ENCODE data around the gene RCHY1. TPM values are rescaled to one million over a fixed set of nuclear protein-coding genes. Genes with fewer than 3 reads are reported as not detected.

RCHY1 gene
- total RNA-seq, 3 donors from 2014 or later (not counting 1 experiment from before 2014, with no cell fraction given), result 38.7 to 52.4 (median 45.3) TPM

DNA sequence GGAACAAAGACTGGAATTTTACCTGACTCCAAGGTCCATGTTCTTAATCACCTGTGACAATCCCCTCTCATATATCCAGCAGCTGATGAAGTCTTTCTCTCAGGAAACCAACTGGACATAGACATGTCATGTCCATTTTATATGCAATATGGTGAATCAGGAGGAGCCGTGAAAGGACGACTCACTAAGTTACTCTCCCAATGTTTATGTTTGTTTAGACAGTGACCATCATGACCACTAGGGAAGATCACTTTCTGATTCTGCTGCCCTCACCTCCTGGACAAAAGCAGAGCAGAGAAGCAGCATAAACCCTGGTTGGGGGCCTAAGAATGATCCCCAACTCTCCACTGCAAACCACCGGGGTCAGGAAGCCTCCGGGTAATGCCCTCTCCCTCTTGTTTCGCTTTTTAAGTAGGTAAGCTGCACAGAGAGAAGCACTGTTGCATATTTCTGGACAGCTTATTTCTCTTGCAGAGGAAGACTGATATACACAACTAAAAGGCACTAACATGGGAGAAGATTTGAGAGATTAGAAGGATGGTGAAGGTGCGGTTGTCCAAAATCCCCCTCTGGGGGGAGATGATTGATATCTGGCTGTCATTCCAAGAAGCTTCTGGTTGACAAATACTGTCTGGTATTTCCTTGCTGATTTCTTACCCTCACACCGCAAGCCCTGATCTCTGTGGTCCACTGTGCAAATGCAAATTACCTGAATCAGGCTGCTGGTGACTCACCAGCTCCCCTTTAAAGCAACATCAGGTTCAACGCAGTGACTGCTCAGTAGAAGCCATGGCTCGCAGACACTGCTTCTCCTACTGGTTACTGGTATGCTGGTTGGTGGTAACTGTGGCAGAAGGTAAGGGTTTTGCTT is 41.3 kb upstream of the RCHY1 start, which contains the start of gene ODAPH:
Gene ODAPH (plus strand): TSS at position 773 of the 871 bp plus-strand sequence. CDS start 17 bp downstream, at position 790.
- whole genome bisulfite sequencing (ENCODE audit: insufficient coverage), result 76% methylated on average over 9 of the region's 9 CpGs
- Mint-ChIP-seq H3K36me3 (no peaks in the 10 kb centered on the region), H3K4me3 (no peak within 1 kb of the TSS), H3K9me3 (no peaks in the 10 kb centered on the region), H3K4me1 (no peaks in the 10 kb centered on the region), H3K27ac (no peak within 1 kb of the TSS), H3K27me3 (ENCODE audit: low read depth in 2 of 2) (peaks cover 10 to 11% of the 10 kb centered on the region in 2 donors)
- Histone ChIP-seq H3K4me1 (ENCODE audit: control insufficient read depth, insufficient read depth, low read length) (no peaks in the 10 kb centered on the region), H3K27me3 (ENCODE audit: control insufficient read depth, insufficient read depth, low read length) (no peaks in the 10 kb centered on the region), H3K36me3 (ENCODE audit: control insufficient read depth, insufficient read depth, low read length) (no peaks in the 10 kb centered on the region), H3K9me3 (ENCODE audit: control insufficient read depth, insufficient read depth, low read length) (no peaks in the 10 kb centered on the region), H3K4me3 (ENCODE audit: low read length) (no peak within 1 kb of the TSS), H3K27ac (ENCODE audit: low read length) (no peak within 1 kb of the TSS)
- intact Hi-C loops (cut with micrococcal nuclease), result no loop called here
- TF ChIP-seq, protein P1, sequence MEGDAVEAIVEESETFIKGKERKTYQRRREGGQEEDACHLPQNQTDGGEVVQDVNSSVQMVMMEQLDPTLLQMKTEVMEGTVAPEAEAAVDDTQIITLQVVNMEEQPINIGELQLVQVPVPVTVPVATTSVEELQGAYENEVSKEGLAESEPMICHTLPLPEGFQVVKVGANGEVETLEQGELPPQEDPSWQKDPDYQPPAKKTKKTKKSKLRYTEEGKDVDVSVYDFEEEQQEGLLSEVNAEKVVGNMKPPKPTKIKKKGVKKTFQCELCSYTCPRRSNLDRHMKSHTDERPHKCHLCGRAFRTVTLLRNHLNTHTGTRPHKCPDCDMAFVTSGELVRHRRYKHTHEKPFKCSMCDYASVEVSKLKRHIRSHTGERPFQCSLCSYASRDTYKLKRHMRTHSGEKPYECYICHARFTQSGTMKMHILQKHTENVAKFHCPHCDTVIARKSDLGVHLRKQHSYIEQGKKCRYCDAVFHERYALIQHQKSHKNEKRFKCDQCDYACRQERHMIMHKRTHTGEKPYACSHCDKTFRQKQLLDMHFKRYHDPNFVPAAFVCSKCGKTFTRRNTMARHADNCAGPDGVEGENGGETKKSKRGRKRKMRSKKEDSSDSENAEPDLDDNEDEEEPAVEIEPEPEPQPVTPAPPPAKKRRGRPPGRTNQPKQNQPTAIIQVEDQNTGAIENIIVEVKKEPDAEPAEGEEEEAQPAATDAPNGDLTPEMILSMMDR (IDR thresholded peaks at IDR 0.05), result no peak
- ATAC-seq, result peak in 1 of 3 donors; percentile 58
- peak in 1 of 2 donors; percentile 20 for DNase-seq

DNA sequence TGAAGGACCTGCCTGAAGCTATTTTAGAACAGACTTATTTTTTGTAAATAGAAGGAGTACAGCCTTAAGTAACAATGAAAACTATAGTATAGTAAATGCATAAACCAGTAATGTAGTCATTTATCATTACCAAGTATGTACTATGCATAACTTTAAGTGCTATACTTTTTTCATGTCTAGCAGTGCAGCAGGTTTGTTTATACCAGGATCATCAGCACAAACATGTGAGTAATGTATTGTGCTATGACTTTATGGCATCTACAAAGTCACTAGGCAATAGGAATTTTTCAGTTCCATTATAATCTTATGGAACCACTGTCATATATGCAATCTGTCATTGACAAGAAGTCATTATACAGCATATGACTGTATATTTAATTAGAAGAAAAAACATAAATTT is 38.2 kb upstream of the RCHY1 start:
- no peaks in the 10 kb centered on the region for H3K9me3 ChIP-seq (ENCODE audit: control insufficient read depth, insufficient read depth, low read length)
- no peaks in the 10 kb centered on the region for H3K4me1 Mint-ChIP-seq
- H3K27me3 Mint-ChIP-seq (ENCODE audit: low read depth in 2 of 2), result peaks cover 1 to 6% of the 10 kb centered on the region in 2 donors
- TF ChIP-seq, protein P1 (IDR thresholded peaks at IDR 0.05), result no peak
- no peaks in the 10 kb centered on the region for H3K4me1 ChIP-seq (ENCODE audit: control insufficient read depth, insufficient read depth, low read length)
- no peak overlapping the region for H3K4me3 ChIP-seq (ENCODE audit: low read length)
- no peaks in the 10 kb centered on the region for H3K9me3 Mint-ChIP-seq
- no peak overlapping the region for H3K27ac Mint-ChIP-seq
- intact Hi-C loops (cut with micrococcal nuclease), result no loop called here
- H3K36me3 ChIP-seq (ENCODE audit: control insufficient read depth, insufficient read depth, low read length), result no peaks in the 10 kb centered on the region
- no peak overlapping the region for H3K27ac ChIP-seq (ENCODE audit: low read length)
- no peaks in the 10 kb centered on the region for H3K27me3 ChIP-seq (ENCODE audit: control insufficient read depth, insufficient read depth, low read length)
- DNase-seq, result no peak
- H3K36me3 Mint-ChIP-seq, result no peaks in the 10 kb centered on the region
- H3K4me3 Mint-ChIP-seq, result no peak overlapping the region
- no peak for ATAC-seq

DNA sequence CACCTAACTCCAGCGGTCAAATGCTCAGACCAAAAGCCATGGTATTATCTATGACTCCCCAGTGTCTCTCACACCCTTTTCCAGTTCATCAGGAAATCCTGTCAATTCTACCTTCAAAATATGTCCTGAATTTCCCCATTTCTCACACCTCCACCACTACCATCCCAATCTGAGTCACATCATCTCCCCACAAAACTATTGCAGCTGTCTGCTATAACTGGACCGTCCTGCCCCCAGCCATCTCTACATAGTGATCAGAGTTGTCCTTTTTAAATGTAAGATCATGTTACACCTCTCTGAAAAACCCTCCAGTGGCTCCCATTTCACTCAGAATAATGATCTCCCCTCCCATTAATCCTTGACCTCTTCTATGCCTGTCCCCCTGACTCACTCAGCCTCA is 34.8 kb upstream of the RCHY1 start:
- no peak overlapping the region for H3K27ac ChIP-seq (ENCODE audit: low read length)
- ATAC-seq (no peak), DNase-seq (no peak)
- Mint-ChIP-seq H3K27me3 (ENCODE audit: low read depth in 2 of 2) (no peaks in the 10 kb centered on the region), H3K4me1 (no peaks in the 10 kb centered on the region), H3K9me3 (no peaks in the 10 kb centered on the region), H3K36me3 (no peaks in the 10 kb centered on the region), H3K27ac (no peak overlapping the region), H3K4me3 (no peak overlapping the region)
- no peaks in the 10 kb centered on the region for H3K27me3 ChIP-seq (ENCODE audit: control insufficient read depth, insufficient read depth, low read length)
- no peaks in the 10 kb centered on the region for H3K4me1 ChIP-seq (ENCODE audit: control insufficient read depth, insufficient read depth, low read length)
- intact Hi-C loops (cut with micrococcal nuclease), result no loop called here
- 89% methylated on average over 2 of the region's 2 CpGs for WGBS (ENCODE audit: insufficient coverage)
- peaks cover 6% of the 10 kb centered on the region for H3K36me3 ChIP-seq (ENCODE audit: control insufficient read depth, insufficient read depth, low read length)
- no peak overlapping the region for H3K4me3 ChIP-seq (ENCODE audit: low read length)
- TF ChIP-seq, protein P1 (IDR thresholded peaks at IDR 0.05), result no peak
- no peaks in the 10 kb centered on the region for H3K9me3 ChIP-seq (ENCODE audit: control insufficient read depth, insufficient read depth, low read length)

All from natural killer cell (primary cell).